Lung microvascular endothelial cell (primary cell): ENCODE data around the gene TGFB3. TPM values are rescaled to one million over a fixed set of nuclear protein-coding genes. Genes with fewer than 3 reads are reported as not detected.
"Not testable (repeated sequence)": the region's sequence is repeated elsewhere in the genome, so short reads cannot be mapped to it uniquely, and the experiment has no call there.

Experiments used
- DNase-seq, 2 donors: peaks; one replicate each; pipeline versions ENCODE4 v3.0.0 to v3.0.0-alpha.2; 2010; ENCODE audit warnings: low read depth in 2 of 2
- total RNA-seq: library from RNA; depleted of rRNA; stranded (reverse); fragments of >200 nt; gene quantifications from 2 replicates; pipeline ENCODE4 v1.2.1, GENCODE V29; 2014

TGFB3 gene
- total RNA-seq, 1 donor from 2014 or later = 4.0 TPM

DNA sequence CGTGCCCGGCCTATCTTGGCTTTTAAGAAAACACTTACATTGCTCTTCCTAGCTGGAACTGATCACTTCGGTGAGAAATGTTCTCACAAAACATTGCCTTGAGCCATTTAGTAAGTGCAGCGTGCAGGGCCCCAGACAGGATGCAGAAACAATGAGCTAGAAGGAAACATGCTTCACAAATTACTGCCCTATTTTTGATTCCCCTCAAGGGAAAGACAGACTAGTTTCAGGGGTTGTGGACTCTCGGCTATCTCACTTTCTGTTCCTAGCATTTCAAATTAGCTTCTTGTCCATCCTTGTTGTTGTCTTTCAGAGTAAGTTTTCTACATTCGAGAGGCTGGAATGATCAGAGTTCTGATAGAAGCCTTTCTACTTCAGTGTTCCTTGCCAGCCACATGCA lies 21.6 kb downstream of the TGFB3 start:
- peak in 1 of 2 donors; percentile 40 for DNase-seq

GRCh38 chr14:75959031-75959430 lies 22.8 kb downstream of the TGFB3 start:
- DNase-seq = no peak

DNA sequence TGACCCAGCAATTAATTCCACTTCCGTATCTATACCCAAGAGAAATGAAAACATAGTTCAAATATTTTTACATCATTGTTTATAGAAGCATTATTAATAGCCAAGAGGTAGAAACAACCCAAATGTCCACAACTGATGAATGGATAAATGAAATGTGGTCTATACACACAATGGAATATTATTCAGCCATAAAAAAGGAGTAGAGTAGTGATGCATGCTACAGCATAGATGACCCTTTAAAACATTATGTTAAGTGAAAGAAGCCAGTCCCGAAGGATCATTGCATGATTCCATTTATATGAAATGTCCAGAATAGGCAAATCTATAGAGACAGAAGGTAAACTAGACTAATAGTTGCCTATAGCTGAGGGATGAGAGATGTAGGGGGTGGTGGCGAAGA lies 29.3 kb downstream of the TGFB3 start:
- no peak for DNase-seq

DNA sequence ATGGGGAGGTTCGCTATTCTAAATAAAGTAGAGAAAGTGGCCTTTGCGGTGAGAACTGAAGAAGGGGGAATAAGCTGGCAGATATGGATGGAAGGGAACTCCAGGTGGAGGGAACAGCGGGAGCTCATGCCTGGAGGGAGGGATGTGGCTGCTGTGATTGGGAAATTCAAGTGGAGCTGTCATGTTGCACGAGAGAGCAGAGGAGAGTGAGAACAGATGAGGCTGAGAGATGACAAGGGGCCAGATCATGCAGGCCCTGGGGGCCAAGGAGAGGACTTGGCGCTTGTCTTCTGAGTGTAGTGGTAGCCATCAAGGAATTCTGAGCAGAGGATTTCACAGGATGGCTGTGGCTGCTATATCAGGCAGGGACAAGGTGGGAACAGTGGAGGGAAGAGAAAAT lies 35.0 kb downstream of the TGFB3 start:
- no peak for DNase-seq

GRCh38 chr14:75944607-75945241 lies 37.1 kb downstream of the TGFB3 start:
- DNase-seq = no peak

DNA sequence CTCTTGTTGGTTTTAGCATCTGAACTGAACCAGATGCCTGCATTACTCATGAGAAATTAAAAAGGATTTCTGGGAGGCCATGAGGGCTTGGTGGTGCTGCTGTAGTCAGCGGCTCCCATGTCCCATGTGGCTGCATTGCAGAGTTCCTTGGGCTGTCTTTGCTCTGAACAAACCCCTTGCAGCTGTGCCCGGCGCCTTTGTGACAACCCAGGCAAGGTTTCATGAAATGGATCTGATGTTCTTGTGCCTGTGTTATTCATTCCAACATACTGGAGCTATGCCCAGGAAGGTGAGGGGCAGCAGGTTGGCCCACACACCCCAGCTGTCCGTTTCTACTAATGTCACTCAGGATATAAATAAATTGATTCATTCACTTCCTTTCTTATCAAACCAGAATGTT lies 40.8 kb downstream of the TGFB3 start:
- peak in 1 of 2 donors; percentile 31 for DNase-seq

DNA sequence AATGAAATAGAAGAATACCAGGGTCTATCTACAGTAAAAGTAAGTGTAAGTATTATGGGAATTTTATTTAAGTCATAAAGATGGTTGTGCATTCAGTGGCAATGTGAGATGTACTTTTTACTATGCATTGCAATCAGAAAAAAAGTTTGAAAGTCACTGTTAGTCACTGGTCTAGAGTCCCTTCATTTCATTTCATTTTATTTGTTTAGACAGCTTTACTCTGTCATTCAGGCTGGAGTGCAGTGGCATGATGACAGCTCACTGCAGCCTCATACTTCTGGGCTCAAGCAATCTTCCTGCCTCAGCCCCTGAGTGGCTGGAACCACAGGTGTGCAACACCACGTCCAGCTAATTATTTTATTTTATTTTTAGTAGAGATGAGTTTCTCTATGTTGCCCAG lies 42.6 kb downstream of the TGFB3 start:
- no peak for DNase-seq

GRCh38 chr14:75934998-75935628 lies 46.7 kb downstream of the TGFB3 start:
- peak in 1 of 2 donors; percentile 42 for DNase-seq

DNA sequence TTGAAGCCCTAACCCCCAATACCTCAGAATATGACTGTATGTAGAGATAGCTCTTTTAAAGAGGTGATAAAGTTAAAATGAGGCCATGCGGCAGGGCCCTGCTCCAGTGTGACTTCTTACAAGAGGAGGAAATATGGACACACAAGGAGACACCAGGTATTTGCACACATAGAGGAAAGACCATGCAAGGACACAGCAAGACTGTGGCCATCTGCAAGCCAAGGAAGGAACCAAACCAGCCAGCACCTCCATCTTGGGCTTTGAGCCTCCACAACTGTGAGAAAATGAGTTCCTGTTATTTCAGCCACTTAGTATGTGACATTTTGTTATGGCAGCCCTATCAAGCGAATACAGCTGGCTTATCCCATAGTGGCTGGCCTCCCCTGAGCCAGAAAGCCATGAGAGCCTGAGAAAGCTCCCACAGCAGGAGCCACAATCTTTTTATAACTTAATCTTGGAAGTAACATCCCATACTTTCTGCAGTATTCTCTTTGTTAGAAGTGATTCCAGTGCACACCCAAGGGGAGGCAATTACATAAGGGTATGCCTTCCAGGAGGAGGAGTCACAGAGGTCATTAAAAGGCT lies 48.0 kb downstream of the TGFB3 start:
- DNase-seq = no peak

DNA sequence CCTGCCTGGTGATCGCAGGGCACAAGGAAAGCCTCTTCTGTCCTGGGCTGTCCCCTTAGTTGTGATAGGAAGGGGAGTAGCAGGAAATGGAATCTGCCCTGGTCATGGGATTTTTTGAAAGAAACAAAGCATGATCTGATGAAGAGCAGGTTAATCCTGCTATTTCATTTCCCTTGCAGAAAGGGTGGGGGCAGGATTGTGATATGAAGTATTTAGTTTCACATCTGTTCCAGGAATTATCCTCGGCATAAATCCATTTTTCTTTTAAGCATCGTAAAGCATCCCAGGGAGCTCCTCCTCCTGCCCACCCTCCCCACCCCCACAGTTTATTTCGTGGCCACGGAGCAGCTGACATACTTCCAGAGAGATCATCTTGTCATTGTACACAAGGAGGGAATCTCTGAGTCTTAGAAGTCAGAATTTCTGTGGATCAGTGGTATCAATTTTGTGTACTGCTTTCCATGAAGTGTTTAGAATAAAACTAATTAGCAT lies 53.1 kb downstream of the TGFB3 start:
- peak; percentile 31 to 72 for DNase-seq

DNA sequence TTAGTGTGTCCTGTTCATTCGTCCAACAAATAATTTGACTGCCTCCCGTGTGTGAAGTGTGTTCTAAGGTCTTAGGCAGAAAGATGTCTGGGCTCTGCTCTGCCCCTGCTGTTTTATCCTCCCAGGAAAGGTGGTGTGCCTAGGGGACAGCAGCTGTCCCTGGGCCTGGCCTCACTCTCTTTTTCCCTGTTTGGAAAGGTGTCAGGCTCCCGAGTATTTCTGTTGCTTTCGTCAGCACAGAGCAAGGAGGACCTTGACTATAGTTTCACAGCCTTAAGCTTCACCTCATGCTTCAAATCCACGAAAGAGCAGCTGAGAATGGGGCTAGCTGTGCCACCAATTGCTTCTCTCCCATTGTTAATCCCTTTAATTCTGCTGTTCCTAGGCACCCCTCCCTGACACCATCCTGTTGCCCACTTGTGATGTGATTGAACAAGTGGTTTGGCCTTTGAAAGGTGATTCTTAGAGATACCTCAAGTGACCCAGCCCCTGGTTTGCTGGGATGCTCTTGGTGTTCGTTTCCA lies 54.2 kb downstream of the TGFB3 start:
- no peak for DNase-seq

GRCh38 chr14:75926431-75927115 lies 55.2 kb downstream of the TGFB3 start:
- DNase-seq = no peak

DNA sequence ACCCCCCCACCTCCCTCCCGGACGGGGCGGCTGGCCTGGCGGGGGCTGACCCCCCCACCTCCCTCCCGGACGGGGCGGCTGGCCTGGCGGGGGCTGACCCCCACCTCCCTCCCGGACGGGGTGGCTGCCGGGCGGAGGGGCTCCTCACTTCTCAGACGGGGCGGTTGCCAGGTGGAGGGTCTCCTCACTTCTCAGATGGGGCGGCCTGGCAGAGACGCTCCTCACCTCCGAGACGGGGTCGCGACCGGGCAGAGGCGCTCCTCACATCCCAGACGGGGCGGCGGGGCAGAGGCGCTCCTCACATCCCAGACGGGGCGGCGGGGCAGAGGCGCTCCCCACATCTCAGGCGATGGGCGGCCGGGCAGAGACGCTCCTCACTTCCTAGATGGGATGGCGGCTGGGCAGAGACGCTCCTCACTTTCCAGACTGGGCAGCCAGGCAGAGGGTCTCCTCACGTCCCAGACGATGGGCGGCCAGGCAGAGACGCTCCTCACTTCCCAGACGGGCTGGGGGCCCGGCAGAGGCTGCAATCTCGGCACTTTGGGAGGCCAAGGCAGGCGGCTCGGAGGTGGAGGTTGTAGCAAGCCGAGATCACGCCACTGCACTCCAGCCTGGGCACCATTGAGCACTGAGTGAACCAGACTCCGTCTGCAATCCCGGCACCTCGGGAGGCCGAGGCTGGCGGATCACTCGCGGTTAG lies 56.5 kb downstream of the TGFB3 start:
- not testable (repeated sequence) for DNase-seq

- not testable (repeated sequence) for DNase-seq
These were observed 61.4 kb downstream of the TGFB3 start for GRCh38 chr14:75920421-75920820.

- no peak for DNase-seq
These were observed 63.9 kb downstream of the TGFB3 start for GRCh38 chr14:75917946-75918335.

- DNase-seq = no peak
These were observed 64.4 kb downstream of the TGFB3 start for GRCh38 chr14:75917322-75917945.

GRCh38 chr14:75915045-75915444 lies 66.8 kb downstream of the TGFB3 start:
- DNase-seq = no peak

DNA sequence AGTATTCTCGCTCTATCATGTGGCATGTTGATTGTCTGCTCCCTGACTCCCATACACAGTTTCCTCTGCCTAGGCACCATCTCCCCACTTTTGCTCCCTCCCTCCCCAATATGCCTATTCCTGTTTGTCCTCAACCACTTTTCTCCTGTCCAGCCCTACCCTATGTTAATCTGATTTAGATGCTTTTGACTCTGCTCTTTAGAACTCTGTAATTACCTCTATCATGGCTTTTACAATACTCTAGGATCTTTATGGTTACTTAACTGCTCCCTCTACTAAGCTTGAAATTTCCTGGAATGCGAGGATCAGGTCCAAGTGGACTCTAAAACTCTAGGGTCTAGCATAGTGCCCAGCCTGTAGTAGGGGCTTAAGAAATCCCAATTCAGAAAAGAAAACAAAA lies 68.6 kb downstream of the TGFB3 start:
- no peak for DNase-seq

- peak; percentile 85 to 90 for DNase-seq
These were observed 69.9 kb downstream of the TGFB3 start for GRCh38 chr14:75911883-75912282.

GRCh38 chr14:75910048-75910447 lies 71.7 kb downstream of the TGFB3 start:
- no peak for DNase-seq

- DNase-seq = no peak
These were observed 72.2 kb downstream of the TGFB3 start for GRCh38 chr14:75909630-75910029.
